ENCODE measurements around the gene PPM1B. TPM values are rescaled to one million over a fixed set of nuclear protein-coding genes. Genes with fewer than 3 reads are reported as not detected.

PPM1B gene
- polyA plus RNA-seq, 1 donor, result 40.4 TPM

GRCh38 chr2:44134848-44135247, 33.8 kb upstream of the PPM1B start:
- Histone ChIP-seq H3K27ac (ENCODE audit: low read length) (no peak overlapping the region), H3K4me1 (ENCODE audit: control insufficient read depth, insufficient read depth, low read length) (no peaks in the 10 kb centered on the region), H3K9me3 (ENCODE audit: control insufficient read depth, low read depth, low read length) (no peaks in the 10 kb centered on the region), H3K4me3 (ENCODE audit: low read length) (no peak overlapping the region), H3K27me3 (ENCODE audit: control insufficient read depth, insufficient read depth, low read length) (no peaks in the 10 kb centered on the region), H3K36me3 (ENCODE audit: control insufficient read depth, insufficient read depth, low read length) (no peaks in the 10 kb centered on the region)
- no CpG with 5 or more reads among the region's 1 CpG for WGBS (ENCODE audit: insufficient coverage, low lambda C conversion rate)
- no peak for DNase-seq

- no peak for DNase-seq
- Histone ChIP-seq H3K36me3 (ENCODE audit: control insufficient read depth, insufficient read depth, low read length) (no peaks in the 10 kb centered on the region), H3K27me3 (ENCODE audit: control insufficient read depth, insufficient read depth, low read length) (no peaks in the 10 kb centered on the region), H3K9me3 (ENCODE audit: control insufficient read depth, low read depth, low read length) (no peaks in the 10 kb centered on the region), H3K4me3 (ENCODE audit: low read length) (no peak overlapping the region), H3K4me1 (ENCODE audit: control insufficient read depth, insufficient read depth, low read length) (no peaks in the 10 kb centered on the region), H3K27ac (ENCODE audit: low read length) (no peak overlapping the region)
Measured at GRCh38 chr2:44135296-44135695, 33.4 kb upstream of the PPM1B start.

GRCh38 chr2:44135771-44136170, 32.9 kb upstream of the PPM1B start:
- Histone ChIP-seq H3K4me3 (ENCODE audit: low read length) (no peak overlapping the region), H3K9me3 (ENCODE audit: control insufficient read depth, low read depth, low read length) (no peaks in the 10 kb centered on the region), H3K27ac (ENCODE audit: low read length) (no peak overlapping the region), H3K27me3 (ENCODE audit: control insufficient read depth, insufficient read depth, low read length) (no peaks in the 10 kb centered on the region), H3K36me3 (ENCODE audit: control insufficient read depth, insufficient read depth, low read length) (no peaks in the 10 kb centered on the region), H3K4me1 (ENCODE audit: control insufficient read depth, insufficient read depth, low read length) (no peaks in the 10 kb centered on the region)
- DNase-seq, result no peak
- 67% methylated on average over 1 of the region's 2 CpGs for WGBS (ENCODE audit: insufficient coverage, low lambda C conversion rate)

- no peak overlapping the region for H3K4me3 ChIP-seq (ENCODE audit: low read length)
- H3K4me1 ChIP-seq (ENCODE audit: control insufficient read depth, insufficient read depth, low read length), result no peaks in the 10 kb centered on the region
- no peaks in the 10 kb centered on the region for H3K27me3 ChIP-seq (ENCODE audit: control insufficient read depth, insufficient read depth, low read length)
- DNase-seq, result peak in 1 of 2 donors; percentile 9
- H3K27ac ChIP-seq (ENCODE audit: low read length), result no peak overlapping the region
- WGBS (ENCODE audit: insufficient coverage, low lambda C conversion rate), result no CpG with 5 or more reads among the region's 3 CpGs
- no peaks in the 10 kb centered on the region for H3K36me3 ChIP-seq (ENCODE audit: control insufficient read depth, insufficient read depth, low read length)
- no peaks in the 10 kb centered on the region for H3K9me3 ChIP-seq (ENCODE audit: control insufficient read depth, low read depth, low read length)
Measured at GRCh38 chr2:44136252-44136651, 32.4 kb upstream of the PPM1B start.

- Histone ChIP-seq H3K9me3 (ENCODE audit: control insufficient read depth, low read depth, low read length) (no peaks in the 10 kb centered on the region), H3K4me3 (ENCODE audit: low read length) (no peak overlapping the region), H3K27me3 (ENCODE audit: control insufficient read depth, insufficient read depth, low read length) (no peaks in the 10 kb centered on the region), H3K27ac (ENCODE audit: low read length) (no peak overlapping the region), H3K4me1 (ENCODE audit: control insufficient read depth, insufficient read depth, low read length) (no peaks in the 10 kb centered on the region), H3K36me3 (ENCODE audit: control insufficient read depth, insufficient read depth, low read length) (no peaks in the 10 kb centered on the region)
- no peak for DNase-seq
- WGBS (ENCODE audit: insufficient coverage, low lambda C conversion rate), result 92% methylated on average over 2 of the region's 4 CpGs
Measured at GRCh38 chr2:44137048-44137447, 31.6 kb upstream of the PPM1B start.

- no peak overlapping the region for H3K27ac ChIP-seq (ENCODE audit: low read length)
- no peaks in the 10 kb centered on the region for H3K36me3 ChIP-seq (ENCODE audit: control insufficient read depth, insufficient read depth, low read length)
- no peak overlapping the region for H3K4me3 ChIP-seq (ENCODE audit: low read length)
- WGBS (ENCODE audit: insufficient coverage, low lambda C conversion rate), result no CpG with 5 or more reads among the region's 4 CpGs
- H3K4me1 ChIP-seq (ENCODE audit: control insufficient read depth, insufficient read depth, low read length), result no peaks in the 10 kb centered on the region
- DNase-seq, result no peak
- H3K9me3 ChIP-seq (ENCODE audit: control insufficient read depth, low read depth, low read length), result no peaks in the 10 kb centered on the region
- H3K27me3 ChIP-seq (ENCODE audit: control insufficient read depth, insufficient read depth, low read length), result no peaks in the 10 kb centered on the region
Measured at GRCh38 chr2:44137872-44138551, 30.7 kb upstream of the PPM1B start.

- no peaks in the 10 kb centered on the region for H3K27me3 ChIP-seq (ENCODE audit: control insufficient read depth, insufficient read depth, low read length)
- WGBS (ENCODE audit: insufficient coverage, low lambda C conversion rate), result no CpG with 5 or more reads among the region's 1 CpG
Measured at GRCh38 chr2:44139741-44140140, 28.9 kb upstream of the PPM1B start.

GRCh38 chr2:44142306-44142705, 26.4 kb upstream of the PPM1B start:
- Histone ChIP-seq H3K36me3 (ENCODE audit: control insufficient read depth, insufficient read depth, low read length) (no peaks in the 10 kb centered on the region), H3K27me3 (ENCODE audit: control insufficient read depth, insufficient read depth, low read length) (no peaks in the 10 kb centered on the region), H3K4me3 (ENCODE audit: low read length) (no peak overlapping the region), H3K4me1 (ENCODE audit: control insufficient read depth, insufficient read depth, low read length) (no peaks in the 10 kb centered on the region), H3K9me3 (ENCODE audit: control insufficient read depth, low read depth, low read length) (no peaks in the 10 kb centered on the region), H3K27ac (ENCODE audit: low read length) (no peak overlapping the region)
- WGBS (ENCODE audit: insufficient coverage, low lambda C conversion rate), result no CpG with 5 or more reads among the region's 1 CpG
- no peak for DNase-seq

More at GRCh38 chr2:44139741-44140140, 28.9 kb upstream of the PPM1B start:
- H3K4me1 ChIP-seq (ENCODE audit: control insufficient read depth, insufficient read depth, low read length), result no peaks in the 10 kb centered on the region
- H3K27ac ChIP-seq (ENCODE audit: low read length), result no peak overlapping the region
- no peak overlapping the region for H3K4me3 ChIP-seq (ENCODE audit: low read length)
- no peaks in the 10 kb centered on the region for H3K9me3 ChIP-seq (ENCODE audit: control insufficient read depth, low read depth, low read length)
- H3K36me3 ChIP-seq (ENCODE audit: control insufficient read depth, insufficient read depth, low read length), result no peaks in the 10 kb centered on the region
- DNase-seq, result no peak

GRCh38 chr2:44143701-44144100, 25.0 kb upstream of the PPM1B start:
- Histone ChIP-seq H3K4me1 (ENCODE audit: control insufficient read depth, insufficient read depth, low read length) (no peaks in the 10 kb centered on the region), H3K4me3 (ENCODE audit: low read length) (no peak overlapping the region), H3K9me3 (ENCODE audit: control insufficient read depth, low read depth, low read length) (no peaks in the 10 kb centered on the region), H3K27ac (ENCODE audit: low read length) (no peak overlapping the region), H3K36me3 (ENCODE audit: control insufficient read depth, insufficient read depth, low read length) (no peaks in the 10 kb centered on the region), H3K27me3 (ENCODE audit: control insufficient read depth, insufficient read depth, low read length) (no peaks in the 10 kb centered on the region)
- WGBS (ENCODE audit: insufficient coverage, low lambda C conversion rate), result no CpG with 5 or more reads among the region's 3 CpGs
- DNase-seq, result no peak

GRCh38 chr2:44148999-44149398, 19.7 kb upstream of the PPM1B start:
- WGBS (ENCODE audit: insufficient coverage, low lambda C conversion rate), result no CpG with 5 or more reads among the region's 1 CpG
- no peak for DNase-seq

GRCh38 chr2:44150473-44150872, 18.2 kb upstream of the PPM1B start:
- Histone ChIP-seq H3K9me3 (ENCODE audit: control insufficient read depth, low read depth, low read length) (no peaks in the 10 kb centered on the region), H3K36me3 (ENCODE audit: control insufficient read depth, insufficient read depth, low read length) (no peaks in the 10 kb centered on the region), H3K4me1 (ENCODE audit: control insufficient read depth, insufficient read depth, low read length) (no peaks in the 10 kb centered on the region), H3K4me3 (ENCODE audit: low read length) (no peak overlapping the region), H3K27ac (ENCODE audit: low read length) (no peak overlapping the region), H3K27me3 (ENCODE audit: control insufficient read depth, insufficient read depth, low read length) (no peaks in the 10 kb centered on the region)
- DNase-seq, result no peak
- WGBS (ENCODE audit: insufficient coverage, low lambda C conversion rate), result no CpG with 5 or more reads among the region's 3 CpGs

More at GRCh38 chr2:44148999-44149398, 19.7 kb upstream of the PPM1B start:
- Histone ChIP-seq H3K9me3 (ENCODE audit: control insufficient read depth, low read depth, low read length) (no peaks in the 10 kb centered on the region), H3K36me3 (ENCODE audit: control insufficient read depth, insufficient read depth, low read length) (no peaks in the 10 kb centered on the region), H3K4me3 (ENCODE audit: low read length) (no peak overlapping the region), H3K27ac (ENCODE audit: low read length) (no peak overlapping the region), H3K27me3 (ENCODE audit: control insufficient read depth, insufficient read depth, low read length) (no peaks in the 10 kb centered on the region), H3K4me1 (ENCODE audit: control insufficient read depth, insufficient read depth, low read length) (no peaks in the 10 kb centered on the region)
